Activated CD4-positive, alpha-beta T cell treated with anti-CD3 and anti-CD28 coated beads, Interleukin-2, amount 10 ng/mL, durations not matched to agents 7 days and 5 days (primary cell): Measurements from ENCODE around the gene TMEM127. TPM values are rescaled to one million over a fixed set of nuclear protein-coding genes. Genes with fewer than 3 reads are reported as not detected.

Source experiments
- CTCF ChIA-PET: fragments of 350-600 bp; sonication (Branson Sonifier 250); formaldehyde crosslinking; loops from one replicate; lab custom pipeline; 2021; ENCODE audit warnings: antibody characterized with exemption; lab: Charles Lee
- POLR2A ChIA-PET: fragments of 350-600 bp; sonication (Branson Sonifier 250); formaldehyde crosslinking; loops from one replicate; lab custom pipeline; 2021; ENCODE audit warnings: antibody characterized with exemption; lab: Charles Lee
- DNase-seq: peaks from one replicate; pipeline ENCODE4 v3.0.0-alpha.2; 2020
- H3K27ac Mint-ChIP-seq: one replicate; pipeline ENCODE4 v1.8.0; 2021; ENCODE audit warnings: mild to moderate bottlenecking, moderate library complexity, mixed read lengths
- H3K27me3 Mint-ChIP-seq: one replicate; pipeline ENCODE4 v1.8.0; 2021; ENCODE audit warnings: mixed read lengths
- H3K36me3 Mint-ChIP-seq: one replicate; pipeline ENCODE4 v1.8.0; 2021; ENCODE audit warnings: low read depth, mixed read lengths
- H3K4me1 Mint-ChIP-seq: one replicate; pipeline ENCODE4 v1.8.0; 2021; ENCODE audit warnings: mixed read lengths
- H3K4me3 Mint-ChIP-seq: one replicate; pipeline ENCODE4 v1.8.0; 2021; ENCODE audit warnings: mild to moderate bottlenecking, moderate library complexity, mixed read lengths
- H3K9me3 Mint-ChIP-seq: one replicate; pipeline ENCODE4 v1.8.0; 2021; ENCODE audit warnings: mixed read lengths
- total RNA-seq, 2 experiments: library from RNA; stranded (reverse); gene quantifications; one replicate each; pipeline ENCODE4 v1.2.3, GENCODE V29; 2021

Gene TMEM127
- total RNA-seq, 2 experiments from 2014 or later: 32.9 to 44.5 TPM

GRCh38 chr2:96249654-96250053 lies 16.1 kb downstream of the TMEM127 start:
- peaks cover 50% of the 10 kb centered on the region for H3K4me1 Mint-ChIP-seq
- POLR2A ChIA-PET: interaction anchor here (1.2 kb wide), 1 partner anchor 11 kb away, joined by 3 read pairs; no protein-coding TSS in a partner anchor

DNA sequence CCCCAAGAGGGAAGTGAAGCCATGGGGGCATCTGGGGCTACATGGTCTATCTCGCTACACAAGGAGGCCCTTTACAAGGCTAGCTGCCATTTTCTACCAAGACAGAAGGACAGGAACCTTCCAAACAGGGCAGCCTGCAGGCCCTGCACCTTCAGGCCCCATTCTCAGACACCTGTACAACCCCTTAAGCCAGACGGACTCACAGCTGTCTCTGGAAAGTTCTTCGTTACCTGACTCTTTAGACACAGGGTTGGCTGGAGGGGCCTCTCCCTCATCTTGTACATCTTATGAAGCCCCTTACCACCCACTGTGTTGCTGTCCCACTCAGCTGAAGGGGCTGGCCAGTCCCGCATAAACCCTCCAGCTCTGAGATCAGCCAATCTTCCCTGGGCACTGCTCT lies 17.2 kb downstream of the TMEM127 start:
- CTCF ChIA-PET: interaction anchor here (1.9 kb wide), 1 partner anchor 12 kb away, joined by 7 read pairs; no protein-coding TSS in a partner anchor
- Mint-ChIP-seq H3K4me1 (peaks cover 50% of the 10 kb centered on the region), H3K27ac (no peak overlapping the region), H3K4me3 (no peak overlapping the region), H3K36me3 (peaks cover 35% of the 10 kb centered on the region), H3K27me3 (no peaks in the 10 kb centered on the region), H3K9me3 (no peaks in the 10 kb centered on the region)
- DNase-seq: no peak
- POLR2A ChIA-PET: interaction anchor here (1.2 kb wide), 1 partner anchor 12 kb away, joined by 3 read pairs; no protein-coding TSS in a partner anchor

More at GRCh38 chr2:96249654-96250053, 16.1 kb downstream of the TMEM127 start:
- no peak overlapping the region for H3K4me3 Mint-ChIP-seq
- H3K27ac Mint-ChIP-seq: peak overlapping the region; percentile 67
- H3K36me3 Mint-ChIP-seq: peaks cover 43% of the 10 kb centered on the region
- no peaks in the 10 kb centered on the region for H3K27me3 Mint-ChIP-seq
- H3K9me3 Mint-ChIP-seq: no peaks in the 10 kb centered on the region
- DNase-seq: no peak
- CTCF ChIA-PET: interaction anchor here (1.5 to 1.9 kb wide), 3 partner anchors 11 to 17 kb away, joined by 4 to 7 read pairs (median 6); no protein-coding TSS in a partner anchor

- H3K36me3 Mint-ChIP-seq: peaks cover 31% of the 10 kb centered on the region
These were observed 17.9 kb downstream of the TMEM127 start for GRCh38 chr2:96247896-96248295.

DNA sequence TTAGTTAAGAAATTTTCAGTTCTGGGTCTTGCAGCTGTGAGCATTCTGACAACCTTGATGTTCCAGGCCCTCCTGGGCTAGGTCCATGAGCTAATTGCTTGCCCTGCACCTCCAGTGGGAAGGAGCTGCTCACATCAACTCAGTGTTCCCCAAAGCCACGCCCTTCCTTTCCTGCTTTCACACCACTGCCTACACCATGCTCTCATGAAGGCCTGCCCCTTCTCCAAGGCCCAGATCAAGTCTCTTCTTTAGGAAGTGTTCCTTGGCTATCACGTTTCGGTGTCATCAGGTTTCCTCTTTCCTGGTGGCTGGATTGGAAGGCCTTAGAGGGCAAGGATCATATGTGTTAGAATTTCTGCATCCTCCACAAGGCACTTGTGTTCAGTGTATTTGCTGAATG lies 18.8 kb downstream of the TMEM127 start:
- no peak for DNase-seq
- Mint-ChIP-seq H3K27me3 (no peaks in the 10 kb centered on the region), H3K4me1 (peaks cover 60% of the 10 kb centered on the region), H3K9me3 (no peaks in the 10 kb centered on the region), H3K27ac (peak overlapping the region; percentile 60), H3K4me3 (no peak overlapping the region), H3K36me3 (peaks cover 25% of the 10 kb centered on the region)
- ChIA-PET POLR2A (no interaction called here), CTCF (interaction anchor here (1.0 to 1.4 kb wide), 3 partner anchors 12 to 79 kb away, joined by 3 read pairs; no protein-coding TSS in a partner anchor)

More at GRCh38 chr2:96247896-96248295, 17.9 kb downstream of the TMEM127 start:
- Mint-ChIP-seq H3K27me3 (no peaks in the 10 kb centered on the region), H3K9me3 (no peaks in the 10 kb centered on the region), H3K27ac (peak overlapping the region; percentile 75), H3K4me1 (peaks cover 52% of the 10 kb centered on the region), H3K4me3 (no peak overlapping the region)
- DNase-seq: no peak
- ChIA-PET CTCF (no interaction called here), POLR2A (no interaction called here)

- Mint-ChIP-seq H3K27ac (peak overlapping the region; percentile 63), H3K4me3 (no peak overlapping the region), H3K27me3 (no peaks in the 10 kb centered on the region), H3K4me1 (peaks cover 63% of the 10 kb centered on the region), H3K36me3 (peaks cover 20% of the 10 kb centered on the region), H3K9me3 (no peaks in the 10 kb centered on the region)
- no peak for DNase-seq
- ChIA-PET POLR2A (no interaction called here), CTCF (interaction anchor here (0.7 to 1.4 kb wide), 7 partner anchors 8 to 263 kb away, joined by 3 read pairs; no protein-coding TSS in a partner anchor)
These were observed 20.0 kb downstream of the TMEM127 start for GRCh38 chr2:96245609-96246390.

GRCh38 chr2:96243843-96244242 lies 22.0 kb downstream of the TMEM127 start:
- POLR2A ChIA-PET: no interaction called here
- peaks cover 60% of the 10 kb centered on the region for H3K4me1 Mint-ChIP-seq
- CTCF ChIA-PET: interaction anchor here (0.7 to 2.8 kb wide), 4 partner anchors 11 to 105 kb away, joined by 3 to 11 read pairs (median 4); no protein-coding TSS in a partner anchor
- peaks cover 18% of the 10 kb centered on the region for H3K36me3 Mint-ChIP-seq
- DNase-seq: no peak
- no peaks in the 10 kb centered on the region for H3K9me3 Mint-ChIP-seq
- H3K4me3 Mint-ChIP-seq: no peak overlapping the region
- no peaks in the 10 kb centered on the region for H3K27me3 Mint-ChIP-seq
- peak overlapping the region; percentile 51 for H3K27ac Mint-ChIP-seq

GRCh38 chr2:96241900-96242611 lies 23.7 kb downstream of the TMEM127 start:
- H3K4me1 Mint-ChIP-seq: peaks cover 51% of the 10 kb centered on the region

GRCh38 chr2:96241227-96241626 lies 24.6 kb downstream of the TMEM127 start:
- peak overlapping the region; percentile 95 for H3K27ac Mint-ChIP-seq
- no peak overlapping the region for H3K4me3 Mint-ChIP-seq
- no peak for DNase-seq
- no peaks in the 10 kb centered on the region for H3K9me3 Mint-ChIP-seq
- H3K36me3 Mint-ChIP-seq: peaks cover 15% of the 10 kb centered on the region
- H3K27me3 Mint-ChIP-seq: no peaks in the 10 kb centered on the region
- peaks cover 44% of the 10 kb centered on the region for H3K4me1 Mint-ChIP-seq
- ChIA-PET POLR2A (no interaction called here), CTCF (interaction anchor here (0.5 to 2.9 kb wide), 12 partner anchors 8 to 102 kb away, joined by 3 to 9 read pairs (median 3); partner anchors contain the start of genes ASTL and STARD7)

More at GRCh38 chr2:96241900-96242611, 23.7 kb downstream of the TMEM127 start:
- H3K4me3 Mint-ChIP-seq: peak overlapping the region; percentile 41
- no peaks in the 10 kb centered on the region for H3K27me3 Mint-ChIP-seq
- peak overlapping the region; percentile 95 for H3K27ac Mint-ChIP-seq
- DNase-seq: peak; percentile 71
- H3K36me3 Mint-ChIP-seq: peaks cover 15% of the 10 kb centered on the region
- ChIA-PET CTCF (interaction anchor here (0.6 to 2.8 kb wide), 15 partner anchors 8 to 978 kb away, joined by 3 to 11 read pairs (median 3); partner anchors contain the start of gene ASTL), POLR2A (interaction anchor here (1.1 kb wide), 1 partner anchor 34 kb away, joined by 4 read pairs; the partner anchor contains the start of gene STARD7)
- no peaks in the 10 kb centered on the region for H3K9me3 Mint-ChIP-seq

GRCh38 chr2:96240341-96241038 lies 25.3 kb downstream of the TMEM127 start:
- CTCF ChIA-PET: interaction anchor here (0.5 to 2.9 kb wide), 9 partner anchors 10 to 123 kb away, joined by 3 to 9 read pairs (median 4); partner anchors contain the start of genes ASTL and STARD7
- DNase-seq: no peak
- Mint-ChIP-seq H3K9me3 (no peaks in the 10 kb centered on the region), H3K27ac (peak overlapping the region; percentile 9), H3K36me3 (peaks cover 8% of the 10 kb centered on the region), H3K4me1 (peaks cover 36% of the 10 kb centered on the region), H3K4me3 (no peak overlapping the region), H3K27me3 (no peaks in the 10 kb centered on the region)
- POLR2A ChIA-PET: no interaction called here

- Mint-ChIP-seq H3K27ac (no peak overlapping the region), H3K4me1 (peaks cover 32% of the 10 kb centered on the region), H3K4me3 (no peak overlapping the region), H3K27me3 (no peaks in the 10 kb centered on the region), H3K9me3 (no peaks in the 10 kb centered on the region), H3K36me3 (peaks cover 5% of the 10 kb centered on the region)
- ChIA-PET CTCF (interaction anchor here (0.8 to 2.9 kb wide), 7 partner anchors 9 to 123 kb away, joined by 3 to 9 read pairs (median 3); partner anchors contain the start of genes ASTL and STARD7), POLR2A (no interaction called here)
- no peak for DNase-seq
These were observed 26.0 kb downstream of the TMEM127 start for GRCh38 chr2:96239745-96240264.

DNA sequence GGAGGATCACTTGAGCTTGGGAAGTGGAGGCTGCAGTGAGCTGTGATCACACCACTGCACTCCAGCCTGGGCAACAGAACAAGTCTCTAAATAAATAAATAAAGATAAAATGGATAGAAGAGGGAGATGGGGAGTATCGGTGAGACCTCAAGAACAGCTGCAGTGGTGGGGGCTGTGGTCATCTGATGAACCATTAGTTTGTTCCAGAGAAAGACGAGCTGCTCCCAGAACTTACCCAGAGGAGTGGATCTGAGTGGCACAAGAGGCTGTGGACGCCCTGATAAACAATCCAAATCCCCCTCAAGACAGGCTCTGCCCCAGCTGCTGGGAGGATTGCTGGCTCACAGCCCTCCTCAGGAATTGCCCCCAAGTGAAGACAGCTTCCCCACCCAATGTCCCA lies 26.7 kb downstream of the TMEM127 start:
- Mint-ChIP-seq H3K4me1 (peaks cover 29% of the 10 kb centered on the region), H3K27ac (no peak overlapping the region), H3K27me3 (no peaks in the 10 kb centered on the region), H3K36me3 (peaks cover 2% of the 10 kb centered on the region), H3K9me3 (no peaks in the 10 kb centered on the region), H3K4me3 (no peak overlapping the region)
- CTCF ChIA-PET: interaction anchor here (0.8 to 2.9 kb wide), 6 partner anchors 8 to 122 kb away, joined by 3 to 9 read pairs (median 4); partner anchors contain the start of gene STARD7
- no peak for DNase-seq
- POLR2A ChIA-PET: no interaction called here
